ENCODE measurements around the gene CMKLR1. TPM values are rescaled to one million over a fixed set of nuclear protein-coding genes. Genes with fewer than 3 reads are reported as not detected.

The CMKLR1 gene
- polyA plus RNA-seq, 1 donor: 4.5 TPM

- DNase-seq: no peak
Measured at GRCh38 chr12:108315486-108316105, 23.5 kb downstream of the CMKLR1 start.

GRCh38 chr12:108313606-108314351 is 25.3 kb downstream of the CMKLR1 start:
- no peak for DNase-seq

- DNase-seq: no peak
Measured at GRCh38 chr12:108313241-108313605, 25.9 kb downstream of the CMKLR1 start.

- no peak for DNase-seq
Measured at GRCh38 chr12:108312693-108313189, 26.4 kb downstream of the CMKLR1 start.

GRCh38 chr12:108312073-108312659 is 26.9 kb downstream of the CMKLR1 start:
- no peak for DNase-seq

GRCh38 chr12:108311605-108312004 is 27.5 kb downstream of the CMKLR1 start:
- no peak for DNase-seq

- peak; percentile 55 for DNase-seq
Measured at GRCh38 chr12:108310489-108310888, 28.6 kb downstream of the CMKLR1 start.

- no peak for DNase-seq
Measured at GRCh38 chr12:108309674-108310312, 29.3 kb downstream of the CMKLR1 start.

GRCh38 chr12:108308395-108309085 is 30.6 kb downstream of the CMKLR1 start:
- no peak for DNase-seq

GRCh38 chr12:108307006-108307405 is 32.1 kb downstream of the CMKLR1 start:
- DNase-seq: no peak

- no peak for DNase-seq
Measured at GRCh38 chr12:108306506-108306905, 32.6 kb downstream of the CMKLR1 start.

GRCh38 chr12:108305991-108306501 is 33.1 kb downstream of the CMKLR1 start:
- DNase-seq: no peak

GRCh38 chr12:108305520-108305919 is 33.6 kb downstream of the CMKLR1 start:
- DNase-seq: peak; percentile 83

- no peak for DNase-seq
Measured at GRCh38 chr12:108304633-108305032, 34.5 kb downstream of the CMKLR1 start.

- DNase-seq: no peak
Measured at GRCh38 chr12:108303703-108304102, 35.4 kb downstream of the CMKLR1 start.

GRCh38 chr12:108302403-108303311 is 36.5 kb downstream of the CMKLR1 start:
- peak; percentile 74 for DNase-seq

- DNase-seq: no peak
Measured at GRCh38 chr12:108302016-108302402, 37.1 kb downstream of the CMKLR1 start.

- no peak for DNase-seq
Measured at GRCh38 chr12:108301346-108301745, 37.8 kb downstream of the CMKLR1 start.

- no peak for DNase-seq
Measured at GRCh38 chr12:108299980-108300696, 39.0 kb downstream of the CMKLR1 start.

GRCh38 chr12:108299516-108299915 is 39.6 kb downstream of the CMKLR1 start:
- no peak for DNase-seq

Data from hindlimb muscle (tissue), 1 donor.